HCT116 (cell line): ENCODE data around the gene SEC23A. TPM values are rescaled to one million over a fixed set of nuclear protein-coding genes. Genes with fewer than 3 reads are reported as not detected.

ENCODE experiments used
- total RNA-seq: library from RNA; stranded (reverse); gene quantifications from one replicate; pipeline ENCODE4 v1.2.1, GENCODE V29; 2021; ENCODE audit not compliant: unreplicated experiment

The SEC23A gene
- total RNA-seq, 1 experiment from 2014 or later, result 81.7 TPM

Other genes with a start within 250 kb of the SEC23A start
- 27.3 TPM for gene GEMIN2, start 11.1 kb upstream of the SEC23A start, total RNA-seq
- 26.1 TPM for gene TRAPPC6B, start 67.1 kb upstream of the SEC23A start, total RNA-seq
- 97.9 TPM for gene PNN, start 72.0 kb upstream of the SEC23A start, total RNA-seq
- gene MIA2, start 130.7 kb upstream of the SEC23A start, total RNA-seq, result 31.1 TPM